Measurements from ENCODE around the gene JSRP1.

Gene JSRP1

GRCh38 chr19:2266183-2266993 lies 10.2 kb upstream of the JSRP1 start:
- peak; percentile 98 for DNase-seq

GRCh38 chr19:2261438-2262172 lies 5.4 kb upstream of the JSRP1 start:
- DNase-seq: peak; percentile 66

- peak; percentile 60 for DNase-seq
Measured at GRCh38 chr19:2260341-2260805, 4.2 kb upstream of the JSRP1 start.

GRCh38 chr19:2259336-2259735 lies 3.1 kb upstream of the JSRP1 start:
- DNase-seq: no peak

GRCh38 chr19:2255112-2255845 lies 938 bp downstream of the JSRP1 start:
- peak; percentile 49 for DNase-seq

- no peak for DNase-seq
Measured at GRCh38 chr19:2254064-2254872, 1.9 kb downstream of the JSRP1 start.

GRCh38 chr19:2253106-2254063 lies 2.8 kb downstream of the JSRP1 start:
- DNase-seq: peak; percentile 53

- no peak for DNase-seq
Measured at GRCh38 chr19:2252797-2253105, 3.5 kb downstream of the JSRP1 start.

- DNase-seq: no peak
Measured at GRCh38 chr19:2252055-2252796, 4.0 kb downstream of the JSRP1 start.

- DNase-seq: no peak
Measured at GRCh38 chr19:2251106-2252054, 4.8 kb downstream of the JSRP1 start.

GRCh38 chr19:2250766-2251105 lies 5.5 kb downstream of the JSRP1 start:
- no peak for DNase-seq

- DNase-seq: no peak
Measured at GRCh38 chr19:2249880-2250765, 6.1 kb downstream of the JSRP1 start.

- no peak for DNase-seq
Measured at GRCh38 chr19:2249010-2249866, 7.0 kb downstream of the JSRP1 start, which contains the start of gene AMH. Gene AMH, plus strand, starts transcription at chr19:2249323. Its CDS starts 10 bp downstream, at chr19:2249333.

- DNase-seq: no peak
Measured at GRCh38 chr19:2248136-2249009, 7.8 kb downstream of the JSRP1 start.

- DNase-seq: no peak
Measured at GRCh38 chr19:2247433-2248101, 8.7 kb downstream of the JSRP1 start.
